ENCODE data around the gene RASSF1.
A peak's percentile ranks its signal among the peaks of the same experiment; 100 is the strongest.

The RASSF1 gene

GRCh38 chr3:50320853-50321335 lies 19.7 kb downstream of the RASSF1 start:
- no peak for DNase-seq (ENCODE audit: extremely low read depth, low read depth)
- H3K4me3 ChIP-seq (replicated peaks; ENCODE audit: low read depth, low read length): peak overlapping the region; percentile 86
- no peak for TF ChIP-seq CTCF (IDR thresholded peaks at IDR 0.05; ENCODE audit: low read depth, low read length, missing control alignments)

GRCh38 chr3:50319894-50320625 lies 20.6 kb downstream of the RASSF1 start:
- peak overlapping the region; percentile 86 for H3K4me3 ChIP-seq (replicated peaks; ENCODE audit: low read depth, low read length)
- no peak for TF ChIP-seq CTCF (IDR thresholded peaks at IDR 0.05; ENCODE audit: low read depth, low read length, missing control alignments)
- no peak for DNase-seq (ENCODE audit: extremely low read depth, low read depth)

- no peak overlapping the region for H3K4me3 ChIP-seq (replicated peaks; ENCODE audit: low read depth, low read length)
- DNase-seq (ENCODE audit: extremely low read depth, low read depth): no peak
- no peak for TF ChIP-seq CTCF (IDR thresholded peaks at IDR 0.05; ENCODE audit: low read depth, low read length, missing control alignments)
Observed at GRCh38 chr3:50319181-50319893, 21.3 kb downstream of the RASSF1 start.

GRCh38 chr3:50318615-50319014 lies 22.0 kb downstream of the RASSF1 start:
- no peak for TF ChIP-seq CTCF (IDR thresholded peaks at IDR 0.05; ENCODE audit: low read depth, low read length, missing control alignments)
- H3K4me3 ChIP-seq (replicated peaks; ENCODE audit: low read depth, low read length): no peak overlapping the region
- no peak for DNase-seq (ENCODE audit: extremely low read depth, low read depth)

GRCh38 chr3:50318163-50318562 lies 22.5 kb downstream of the RASSF1 start:
- DNase-seq (ENCODE audit: extremely low read depth, low read depth): no peak
- H3K4me3 ChIP-seq (replicated peaks; ENCODE audit: low read depth, low read length): no peak overlapping the region
- TF ChIP-seq CTCF (IDR thresholded peaks at IDR 0.05; ENCODE audit: low read depth, low read length, missing control alignments): no peak

- H3K4me3 ChIP-seq (replicated peaks; ENCODE audit: low read depth, low read length): no peak overlapping the region
- no peak for TF ChIP-seq CTCF (IDR thresholded peaks at IDR 0.05; ENCODE audit: low read depth, low read length, missing control alignments)
- no peak for DNase-seq (ENCODE audit: extremely low read depth, low read depth)
Observed at GRCh38 chr3:50317300-50317699, 23.3 kb downstream of the RASSF1 start.
